Measurements from ENCODE around the gene MYO3B. TPM values are rescaled to one million over a fixed set of nuclear protein-coding genes. Genes with fewer than 3 reads are reported as not detected.
"Not testable (repeated sequence)": the region's sequence is repeated elsewhere in the genome, so short reads cannot be mapped to it uniquely, and the experiment has no call there.

MYO3B gene
- total and polyA plus RNA-seq, 2 of the 8 experiments (the other 6 are each of a cell fraction or from before 2014, with no cell fraction given): 0.17 to 0.19 TPM

- POLR2A ChIA-PET (ENCODE audit: partially characterized antibody); H2AK5ac ChIP-seq (ENCODE audit: low read depth, low read length); H3K27ac ChIP-seq (ENCODE audit: low read depth, low read length); H3K56ac ChIP-seq (replicated peaks; ENCODE audit: insufficient read length, low read depth, low read length); H4K91ac ChIP-seq (replicated peaks; ENCODE audit: insufficient read length, low read length); H3K4ac ChIP-seq (replicated peaks; ENCODE audit: insufficient read length, low read depth, low read length); H4K8ac ChIP-seq (ENCODE audit: extremely low read depth, insufficient read depth, low read length); H3K14ac ChIP-seq (ENCODE audit: insufficient read length); H3K18ac ChIP-seq (ENCODE audit: extremely low read depth, low read length); H3K27me3 ChIP-seq (replicated peaks in 1 of 4; ENCODE audit: control insufficient read depth in 3 of 4, extremely low read depth in 1 of 4, insufficient read depth in 3 of 4, low read length in 3 of 4); H3K79me1 ChIP-seq (ENCODE audit: low read depth, low read length); H2AFZ ChIP-seq (ENCODE audit: low read length); FAIRE-seq; H3K4me3 ChIP-seq (ENCODE audit: extremely low read depth in 1 of 4, insufficient read depth in 2 of 4, low read depth in 3 of 4, low read length in 4 of 4); DNase-seq (ENCODE audit: low read depth in 1 of 2, low spot score in 2 of 2); H3K23me2 ChIP-seq (ENCODE audit: low read depth, low read length); H3K9ac ChIP-seq (replicated peaks in 1 of 4; ENCODE audit: extremely low read depth in 1 of 4, low read depth in 3 of 4, low read length in 3 of 4); CTCF ChIA-PET (ENCODE audit: partially characterized antibody); H3K9me3 ChIP-seq (ENCODE audit: insufficient read depth in 2 of 2, low read depth in 1 of 2, low read length in 1 of 2); H2BK5ac ChIP-seq (ENCODE audit: low read depth, low read length); H2BK20ac ChIP-seq (ENCODE audit: low read length); H2BK120ac ChIP-seq (replicated peaks; ENCODE audit: low read depth, low read length); H2BK15ac ChIP-seq (ENCODE audit: low read length); H3K23ac ChIP-seq (ENCODE audit: insufficient read length); H4K20me1 ChIP-seq (replicated peaks in 1 of 2; ENCODE audit: control insufficient read depth in 1 of 2, insufficient read depth in 2 of 2, low read length in 2 of 2); H3K79me2 ChIP-seq (ENCODE audit: control insufficient read depth in 1 of 2, insufficient read depth in 2 of 2, low read length in 2 of 2); H4K5ac ChIP-seq (ENCODE audit: insufficient read length, low read depth, low read length); H3K4me2 ChIP-seq (ENCODE audit: insufficient read depth in 1 of 2, low read depth in 2 of 2, low read length in 2 of 2); H3K4me1 ChIP-seq (replicated peaks in 1 of 4; ENCODE audit: control insufficient read depth in 3 of 4, insufficient read depth in 4 of 4, low read length in 3 of 4); H3K36me3 ChIP-seq (ENCODE audit: control insufficient read depth in 2 of 4, insufficient read depth in 4 of 4, low read length in 3 of 4); H2BK12ac ChIP-seq (ENCODE audit: low read depth, low read length): not testable (repeated sequence)
- 95% methylated on average over 4 of the region's 4 CpGs; no CpG with 5 or more reads in 1 of the 2 experiments for WGBS, 2 experiments (ENCODE audit: extremely low coverage in 1 of 2, insufficient coverage in 1 of 2, insufficient read length in 1 of 2, insufficient replicate concordance in 2 of 2, low coverage in 1 of 2, low lambda C conversion rate in 2 of 2, missing lambda C conversion rate in 1 of 2)
Observed at GRCh38 chr2:170635094-170635493, 457.1 kb downstream of the MYO3B start.
